Activated CD4-positive, alpha-beta T cell treated with anti-CD3 and anti-CD28 coated beads, Interleukin-2, amount 50 U/mL, for 1 hour (primary cell): Measurements from ENCODE around the gene IGFBP6.
A peak's percentile ranks its signal among the peaks of the same experiment; 100 is the strongest.
"Not testable (repeated sequence)": the region's sequence is repeated elsewhere in the genome, so short reads cannot be mapped to it uniquely, and the experiment has no call there.

Source experiments
- DNase-seq: peaks from one replicate; pipeline ENCODE4 v3.0.0-alpha.2; 2020

Gene IGFBP6

GRCh38 chr12:53098354-53098981, 1.0 kb downstream of the IGFBP6 start:
- DNase-seq = no peak

DNA sequence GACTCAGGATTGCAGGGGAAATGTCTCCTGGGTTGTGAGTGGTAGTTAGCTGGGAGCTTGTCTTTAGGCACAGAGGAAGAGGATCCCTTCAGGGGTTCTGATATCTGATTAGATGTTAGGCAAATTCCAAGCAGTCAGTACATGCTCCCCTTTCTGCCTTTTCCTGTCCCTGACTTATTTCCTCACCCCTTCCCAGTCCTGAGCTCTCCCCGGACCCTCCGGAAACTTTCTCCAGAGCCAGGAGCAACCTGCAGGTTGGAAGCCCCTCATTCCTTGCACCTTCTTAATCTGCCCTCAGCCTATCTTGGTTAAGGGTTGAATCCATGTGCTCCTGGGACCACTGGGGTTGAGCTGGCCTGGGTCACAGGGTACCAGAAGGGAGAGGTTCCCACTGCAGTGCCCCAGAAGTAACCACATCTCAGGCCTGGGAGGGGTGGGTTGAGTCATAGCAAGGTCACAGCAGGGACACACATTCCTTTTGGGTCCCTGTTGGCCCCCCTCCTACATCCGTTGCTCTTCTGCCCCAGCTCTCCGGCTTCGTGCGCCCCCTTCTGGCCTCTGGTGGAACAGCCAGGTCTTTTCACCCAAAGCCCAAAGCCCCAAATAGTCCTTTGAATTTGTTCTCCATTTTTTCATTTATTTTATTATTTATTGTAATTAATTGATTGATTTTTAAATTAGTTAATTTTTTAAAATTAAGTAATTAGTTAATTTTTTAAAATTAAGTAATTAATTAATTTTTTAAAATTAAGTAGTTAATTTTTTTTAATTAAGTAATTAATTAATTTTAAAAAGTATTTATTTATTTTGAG, 1.8 kb downstream of the IGFBP6 start:
- DNase-seq = peak; percentile 89

GRCh38 chr12:53100466-53101151, 3.1 kb downstream of the IGFBP6 start:
- no peak for DNase-seq

DNA sequence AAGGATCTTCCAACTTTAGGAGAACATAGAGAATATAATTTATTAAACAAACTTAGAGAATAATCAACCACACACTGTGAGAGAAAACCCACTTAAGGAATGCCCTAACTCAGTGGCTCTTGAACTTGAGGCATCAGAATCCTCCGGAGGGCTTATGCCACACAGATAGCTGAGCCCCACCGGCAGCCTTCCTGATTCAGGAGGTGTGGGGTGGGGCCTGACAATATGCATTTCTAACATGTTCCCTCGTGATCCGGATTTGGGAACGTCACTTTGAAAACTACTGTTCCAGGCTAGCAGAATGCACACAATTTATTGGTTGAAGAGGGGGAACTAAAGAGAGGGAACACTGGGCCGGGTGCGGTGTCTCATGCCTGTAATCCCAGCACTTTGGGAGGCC, 3.8 kb downstream of the IGFBP6 start:
- DNase-seq = no peak

- DNase-seq = no peak
Observed at GRCh38 chr12:53101931-53102781, 4.7 kb downstream of the IGFBP6 start.

DNA sequence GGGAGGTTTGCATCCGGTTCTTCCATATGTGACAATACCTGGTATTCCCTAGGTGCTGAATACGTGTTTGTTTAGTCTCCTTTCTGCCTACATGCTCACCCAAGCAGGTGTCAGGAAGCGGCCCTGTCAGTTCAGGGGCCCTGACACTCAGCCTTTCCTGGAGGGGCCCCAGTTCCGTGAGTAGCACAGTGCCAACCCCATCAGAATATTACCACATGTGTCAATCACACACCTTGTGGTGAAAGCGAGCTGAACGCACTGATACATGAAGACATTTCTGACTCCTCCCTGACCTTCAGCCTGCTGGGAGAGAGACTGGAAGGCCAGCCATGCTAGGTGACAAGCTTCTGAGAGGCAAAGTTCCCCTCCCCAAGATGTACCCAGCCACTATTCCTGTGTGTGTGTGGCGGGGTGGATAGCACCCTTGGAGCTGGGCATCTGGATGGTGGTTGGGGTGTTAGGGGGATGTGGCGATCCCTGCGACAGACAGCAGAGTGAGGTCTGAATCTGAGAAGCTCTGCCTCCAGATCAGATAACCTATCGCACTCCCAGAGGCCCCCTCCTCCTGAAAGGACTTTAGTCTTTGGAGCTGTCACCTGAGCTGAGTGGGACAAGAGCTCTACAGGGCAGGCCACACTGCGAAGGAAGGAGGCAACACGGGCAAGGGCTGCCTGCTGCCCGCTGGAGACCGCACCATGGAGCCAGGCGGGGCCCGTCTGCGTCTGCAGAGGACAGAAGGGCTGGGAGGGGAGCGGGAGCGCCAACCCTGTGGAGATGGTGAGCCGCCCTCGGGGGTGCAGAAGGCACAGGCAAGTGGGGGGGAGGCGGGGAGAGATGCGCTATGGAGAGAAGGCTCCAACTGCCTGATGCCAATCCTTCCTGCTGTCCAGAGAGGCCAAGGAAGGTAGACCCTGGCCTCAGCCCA, 5.7 kb downstream of the IGFBP6 start, which contains the start of gene SOAT2:
Gene SOAT2, plus strand, starts transcription at position 604 of the 925 bp plus-strand sequence. Its CDS starts 92 bp downstream, at position 696.
- DNase-seq = peak; percentile 29

- DNase-seq = no peak
Observed at GRCh38 chr12:53103860-53104305, 6.4 kb downstream of the IGFBP6 start.

- no peak for DNase-seq
Observed at GRCh38 chr12:53105256-53105655, 7.8 kb downstream of the IGFBP6 start.

DNA sequence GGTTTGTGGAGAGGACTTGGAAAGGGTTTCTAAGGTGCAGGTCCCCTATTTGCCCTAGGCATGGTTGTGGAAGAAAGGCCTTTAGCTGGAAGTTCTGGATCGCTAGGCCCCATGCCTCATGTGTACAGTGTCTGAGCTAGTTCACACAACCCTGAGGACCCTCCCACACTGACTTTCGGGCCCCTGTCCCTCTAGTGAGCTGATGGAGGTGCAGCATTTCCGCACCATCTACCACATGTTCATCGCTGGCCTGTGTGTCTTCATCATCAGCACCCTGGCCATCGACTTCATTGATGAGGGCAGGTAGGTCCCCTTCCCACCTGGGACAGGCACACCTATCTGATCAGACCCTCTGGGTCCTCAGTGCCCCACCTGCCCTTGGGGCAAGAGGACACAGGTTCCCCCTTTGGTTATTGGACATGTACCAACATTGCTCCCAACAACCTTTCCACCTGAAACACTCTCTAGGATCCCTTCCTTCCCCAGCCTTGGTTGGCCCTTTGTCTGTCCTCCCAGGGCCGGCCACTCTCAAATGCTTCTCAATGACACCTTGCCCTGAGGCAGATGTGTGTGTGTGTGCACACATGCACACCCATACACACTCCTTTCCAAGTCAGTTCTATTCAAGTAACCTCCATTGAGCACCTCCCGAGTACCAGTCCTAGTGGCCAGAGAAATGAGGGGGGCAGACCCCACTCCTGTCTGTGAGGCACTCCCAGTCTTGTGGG, 8.4 kb downstream of the IGFBP6 start:
- DNase-seq = no peak

DNA sequence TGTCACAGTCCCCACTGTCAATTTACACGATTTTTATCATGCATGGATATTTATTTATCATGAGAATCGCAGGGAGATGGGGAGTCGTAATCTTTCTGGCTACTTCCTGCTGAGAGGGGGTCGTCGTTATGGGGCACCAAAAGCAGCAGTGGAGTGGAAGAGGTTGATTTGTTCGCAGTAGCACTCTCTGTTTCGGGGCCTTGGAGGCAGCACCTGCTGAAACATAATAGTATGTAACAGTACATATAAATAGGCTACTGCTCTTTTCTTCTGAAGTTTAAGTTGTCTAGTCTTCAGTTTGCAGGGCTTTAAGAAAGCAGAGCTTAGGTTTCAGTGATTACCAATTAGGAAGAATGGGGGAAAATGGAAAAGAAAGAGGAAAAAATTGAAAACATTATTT, 9.7 kb downstream of the IGFBP6 start:
- DNase-seq = no peak

DNA sequence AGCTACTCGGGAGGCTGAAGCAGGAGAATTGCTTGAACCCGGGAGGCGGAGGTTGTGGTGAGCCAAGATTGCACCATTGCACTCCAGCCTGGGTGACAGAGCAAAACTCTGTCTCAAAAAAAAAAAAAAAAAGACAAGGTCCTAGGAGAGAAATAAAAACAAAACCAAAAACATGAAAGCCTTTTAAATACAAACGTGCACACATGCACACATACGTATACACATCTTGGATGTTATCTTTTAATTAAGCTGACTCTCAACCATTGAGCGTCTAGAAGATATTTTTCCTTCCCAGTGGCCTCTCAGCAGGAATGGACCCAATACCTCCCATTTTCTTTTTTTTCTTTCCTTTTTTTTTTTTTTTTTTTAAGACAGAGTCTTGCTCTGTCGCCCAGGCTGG, 15.0 kb downstream of the IGFBP6 start:
- not testable (repeated sequence) for DNase-seq

DNA sequence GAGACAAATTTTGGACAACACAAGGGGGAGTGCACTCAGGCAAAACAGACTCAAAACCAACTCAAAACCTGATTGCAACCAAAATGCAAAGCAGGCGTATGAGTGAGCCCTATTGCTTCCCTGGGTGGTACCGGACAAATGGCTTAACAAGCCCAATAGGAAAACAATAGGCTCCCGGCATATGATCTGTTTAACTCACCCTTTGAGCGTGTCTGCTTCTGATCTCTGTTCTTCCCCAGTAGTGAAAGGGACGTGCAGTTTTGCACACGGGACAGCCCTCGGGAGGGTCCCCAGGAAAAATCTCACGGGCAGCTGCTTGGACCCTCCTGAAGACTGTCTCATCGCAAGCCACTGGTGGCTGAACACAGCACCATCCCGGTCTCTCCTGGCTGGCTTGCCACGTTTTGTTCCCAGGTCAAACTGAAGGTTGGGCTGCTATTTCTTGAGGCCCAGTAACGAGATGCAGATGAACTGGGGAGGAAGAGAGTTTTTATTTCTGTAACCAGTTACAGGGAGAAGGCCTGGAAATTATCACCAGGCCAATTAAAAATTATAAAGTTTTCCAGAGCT, 15.8 kb downstream of the IGFBP6 start:
- DNase-seq = no peak

DNA sequence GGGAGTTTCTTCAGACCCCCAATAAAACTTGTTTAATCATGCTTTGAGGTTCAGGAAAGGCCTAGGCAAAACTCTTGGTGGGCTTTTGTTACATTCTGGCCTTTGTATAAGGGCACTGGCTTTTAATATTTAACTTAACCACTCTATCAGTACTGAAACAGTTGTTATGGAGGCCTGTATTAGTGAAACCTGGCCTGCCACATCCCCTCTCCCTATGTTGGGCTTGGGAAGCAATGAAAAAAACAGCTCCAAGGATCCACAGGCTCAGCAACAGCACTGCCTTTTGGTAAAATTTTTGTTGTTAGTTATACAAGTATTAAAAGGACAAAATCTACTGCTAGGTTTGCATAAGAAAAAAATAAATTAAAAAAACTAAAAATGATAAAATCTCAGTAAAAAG, 16.5 kb downstream of the IGFBP6 start:
- DNase-seq = no peak

DNA sequence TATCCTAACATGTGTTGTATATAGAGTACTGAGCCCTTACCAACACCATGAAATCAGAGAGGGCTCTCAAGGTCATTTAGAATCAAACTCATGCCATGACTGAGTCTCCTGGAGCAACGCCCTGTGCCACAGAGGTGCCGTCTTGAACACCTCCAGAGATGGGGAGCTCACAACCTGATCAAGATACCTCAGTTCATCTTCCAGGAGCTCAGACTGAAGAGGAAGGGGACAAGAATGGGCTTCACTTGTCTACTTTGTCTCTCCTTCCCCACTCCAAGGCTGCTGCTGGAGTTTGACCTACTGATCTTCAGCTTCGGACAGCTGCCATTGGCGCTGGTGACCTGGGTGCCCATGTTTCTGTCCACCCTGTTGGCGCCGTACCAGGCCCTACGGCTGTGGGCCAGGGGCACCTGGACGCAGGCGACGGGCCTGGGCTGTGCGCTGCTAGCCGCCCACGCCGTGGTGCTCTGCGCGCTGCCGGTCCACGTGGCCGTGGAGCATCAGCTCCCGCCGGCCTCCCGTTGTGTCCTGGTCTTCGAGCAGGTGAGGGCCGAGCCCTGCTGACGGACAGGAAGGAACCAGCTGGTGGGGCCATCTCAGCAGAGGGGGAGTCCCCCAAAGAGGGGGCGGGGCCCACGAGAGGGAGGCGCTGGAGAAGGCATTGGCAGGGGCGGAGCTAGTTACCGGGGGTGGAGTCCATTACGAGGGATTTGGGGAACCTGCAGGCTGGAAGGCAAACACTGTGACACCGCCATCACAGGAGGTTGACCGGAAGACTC, 17.8 kb downstream of the IGFBP6 start:
- no peak for DNase-seq

GRCh38 chr12:53115891-53116648, 18.6 kb downstream of the IGFBP6 start:
- no peak for DNase-seq

- no peak for DNase-seq
Observed at GRCh38 chr12:53118751-53119300, 21.4 kb downstream of the IGFBP6 start.

DNA sequence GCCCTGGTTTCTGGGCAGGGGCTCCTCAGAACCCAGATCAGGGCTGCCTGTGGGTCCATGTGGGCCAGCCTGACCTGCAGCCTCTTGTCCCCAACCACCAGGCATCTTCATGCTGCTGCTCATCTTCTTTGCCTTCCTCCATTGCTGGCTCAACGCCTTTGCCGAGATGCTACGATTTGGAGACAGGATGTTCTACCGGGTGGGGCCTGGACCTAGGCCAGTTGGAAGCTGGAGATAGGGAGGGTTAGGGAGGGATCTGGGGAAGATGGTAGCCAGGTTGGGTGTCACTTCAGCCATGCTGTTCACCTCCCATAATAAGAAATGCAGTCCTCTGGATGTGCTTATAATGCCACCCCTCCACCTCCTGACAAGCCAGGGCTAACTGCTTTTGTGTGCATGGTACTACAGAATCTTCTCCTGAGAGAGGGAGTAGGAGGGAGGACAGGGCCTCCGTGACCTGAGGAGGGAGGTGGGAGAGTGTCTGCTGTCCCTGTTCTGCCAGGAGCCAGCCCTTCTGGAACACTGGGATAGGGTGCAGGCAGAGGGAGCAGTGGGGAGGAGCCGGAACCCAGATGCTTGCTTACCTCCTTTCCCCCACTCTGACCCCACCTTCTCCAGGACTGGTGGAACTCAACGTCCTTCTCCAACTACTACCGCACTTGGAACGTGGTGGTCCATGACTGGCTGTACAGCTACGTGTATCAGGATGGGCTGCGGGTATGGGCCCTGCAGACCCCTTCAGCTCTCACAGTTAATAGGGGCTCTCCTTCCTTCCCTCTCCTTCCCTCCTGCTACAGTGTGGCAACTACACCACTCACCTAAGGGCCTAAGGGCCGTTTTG, 23.4 kb downstream of the IGFBP6 start:
- no peak for DNase-seq
